NCI-H1105 (cell line): ENCODE measurements around the gene EVI5L.
"Not testable (repeated sequence)": the region's sequence is repeated elsewhere in the genome, so short reads cannot be mapped to it uniquely, and the experiment has no call there.

Experiments used
- DNase-seq: peaks from one replicate; lab custom pipeline; 2025; lab: John Stamatoyannopoulos, UW

Gene EVI5L

DNA sequence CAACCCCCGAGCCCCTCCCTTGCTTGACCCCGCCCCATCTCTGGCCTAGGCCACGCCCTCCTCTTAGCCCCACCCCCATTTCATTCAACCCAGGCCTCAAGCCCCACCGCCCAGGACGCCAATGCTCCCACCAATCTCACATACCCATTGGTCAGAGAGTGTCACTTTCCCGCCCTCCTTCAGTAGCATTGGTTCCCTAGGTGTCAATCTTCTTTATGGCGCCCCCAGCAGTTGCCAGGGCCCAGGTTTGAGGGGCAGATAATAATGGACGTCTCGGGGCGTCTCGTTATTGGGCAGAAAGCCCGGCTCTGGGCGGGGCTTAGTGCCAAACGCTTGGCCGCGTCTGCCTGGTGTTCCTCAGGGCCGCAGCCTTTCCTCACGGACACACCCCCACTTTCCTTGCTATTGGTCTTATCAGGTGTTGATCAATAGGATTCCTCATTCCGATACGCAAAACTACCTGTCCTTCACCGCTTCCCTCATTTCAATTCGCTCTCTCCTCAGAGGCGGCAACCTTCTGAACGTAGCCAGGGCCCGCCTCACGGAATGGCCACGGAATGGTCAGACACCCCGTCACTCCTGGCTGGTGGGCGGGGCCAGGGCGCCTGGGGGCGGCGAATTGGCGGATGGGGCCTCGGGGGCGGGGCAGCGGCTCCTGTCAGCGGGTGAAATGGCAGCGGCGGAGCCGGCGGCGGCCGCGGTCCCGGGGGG is at the start of gene EVI5L:
TSS of gene EVI5L (plus strand) at position 658 of the 711 bp plus-strand sequence. CDS start 16,325 bp downstream, outside the sequence.
- peak; percentile 100 for DNase-seq

DNA sequence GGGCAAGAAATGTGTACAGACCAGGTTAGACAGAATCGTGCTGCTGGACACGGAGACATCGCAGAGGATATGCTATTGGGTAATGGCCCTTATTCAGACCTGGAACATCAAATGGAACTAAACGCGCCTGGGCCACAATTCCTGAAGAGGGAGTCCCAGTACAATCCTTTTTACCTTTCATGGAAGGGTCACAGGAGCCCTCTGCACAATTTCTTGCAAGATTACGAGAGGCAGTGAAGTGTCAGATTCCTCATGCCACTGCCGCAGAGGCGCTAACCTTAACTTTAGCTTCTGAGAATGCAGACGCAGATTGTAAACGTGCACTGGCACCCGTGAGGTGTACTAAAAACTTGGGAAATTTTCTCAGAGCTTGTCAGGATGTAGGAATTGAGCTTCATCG is 48.9 kb upstream of the EVI5L start:
- DNase-seq = no peak

- no peak for DNase-seq
These were observed 46.0 kb upstream of the EVI5L start for GRCh38 chr19:7783991-7784423.

GRCh38 chr19:7784856-7785255 is 45.2 kb upstream of the EVI5L start:
- DNase-seq = no peak

GRCh38 chr19:7787141-7787540 is 42.9 kb upstream of the EVI5L start:
- no peak for DNase-seq

- no peak for DNase-seq
These were observed 42.3 kb upstream of the EVI5L start for GRCh38 chr19:7787602-7788177.

DNA sequence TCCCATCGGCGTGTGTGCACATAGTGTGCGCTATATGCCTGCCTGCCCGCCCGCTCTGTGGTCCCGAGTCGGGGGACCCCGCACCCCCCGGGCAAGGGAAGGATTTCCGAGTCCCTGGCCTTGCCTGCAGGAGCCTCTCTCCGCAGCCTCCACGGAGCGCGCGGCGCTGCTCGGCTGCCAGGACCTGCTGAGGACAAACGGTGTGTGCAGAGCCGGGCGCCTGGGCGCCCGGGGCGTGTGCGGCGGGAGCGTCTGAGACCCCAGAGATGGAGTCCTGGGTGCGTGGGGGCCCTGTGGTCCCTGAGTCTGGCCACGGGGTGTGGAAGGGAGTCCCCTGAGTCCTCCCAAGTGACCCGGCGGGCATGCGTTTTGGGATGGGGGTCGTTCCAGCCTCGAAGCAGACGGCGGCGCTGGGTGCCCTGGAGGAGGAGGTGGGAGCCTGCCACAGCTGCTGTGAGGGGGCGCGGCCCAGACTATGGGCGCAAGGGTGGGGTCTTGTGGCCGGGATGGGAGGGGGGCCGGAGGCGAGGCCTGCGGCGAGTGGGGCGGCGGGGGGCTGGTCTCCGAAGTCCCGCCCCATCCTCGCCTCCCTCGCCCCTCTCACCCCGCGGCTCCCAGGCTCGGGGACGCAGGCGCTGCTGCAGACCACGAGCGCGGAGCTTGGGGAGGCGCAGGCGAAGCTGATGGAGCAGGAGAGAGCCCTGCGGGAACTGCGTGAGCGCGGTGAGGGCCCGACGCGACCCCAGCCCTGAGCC is 41.7 kb upstream of the EVI5L start:
- DNase-seq = no peak

DNA sequence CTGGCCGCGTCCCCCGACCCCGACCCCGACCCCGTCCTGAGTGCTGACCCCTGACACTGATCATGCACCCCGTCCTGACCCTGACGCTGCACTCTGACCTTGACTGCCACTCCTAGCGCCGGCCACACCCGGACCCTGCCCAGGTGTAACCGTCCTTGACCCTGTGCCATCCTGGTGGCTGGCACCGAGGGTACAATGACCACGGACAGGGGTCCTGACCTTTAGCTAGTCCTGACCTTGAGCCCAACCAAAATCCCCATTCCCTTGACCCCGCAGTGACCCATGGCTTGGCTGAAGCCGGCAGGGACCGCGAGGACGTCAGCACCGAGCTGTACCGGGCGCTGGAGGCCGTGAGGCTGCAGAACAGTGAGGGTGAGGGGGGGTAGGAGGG is 41.1 kb upstream of the EVI5L start:
- DNase-seq = no peak

- peak; percentile 45 for DNase-seq
These were observed 40.6 kb upstream of the EVI5L start for GRCh38 chr19:7789447-7789846.

DNA sequence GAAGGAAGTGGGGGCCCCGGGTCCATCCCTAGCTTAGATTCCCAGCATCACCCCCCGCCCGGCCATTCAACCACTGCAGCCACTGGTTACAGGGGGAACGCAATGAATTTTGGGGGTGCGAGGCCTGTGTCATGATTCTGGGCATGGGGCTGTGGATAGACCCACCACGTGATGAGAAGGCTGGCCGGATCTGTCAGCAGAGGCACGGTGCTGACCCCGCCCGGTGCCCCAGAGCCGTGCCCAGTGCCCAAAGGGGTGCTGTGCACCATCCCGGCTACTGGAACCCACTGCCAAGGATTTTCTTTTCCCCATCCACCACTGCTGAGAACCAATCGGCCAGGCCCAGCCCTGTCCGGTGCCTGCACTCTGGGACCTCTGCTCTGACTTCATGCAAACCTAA is 39.6 kb upstream of the EVI5L start:
- DNase-seq = no peak

GRCh38 chr19:7792281-7792680 is 37.7 kb upstream of the EVI5L start:
- no peak for DNase-seq

DNA sequence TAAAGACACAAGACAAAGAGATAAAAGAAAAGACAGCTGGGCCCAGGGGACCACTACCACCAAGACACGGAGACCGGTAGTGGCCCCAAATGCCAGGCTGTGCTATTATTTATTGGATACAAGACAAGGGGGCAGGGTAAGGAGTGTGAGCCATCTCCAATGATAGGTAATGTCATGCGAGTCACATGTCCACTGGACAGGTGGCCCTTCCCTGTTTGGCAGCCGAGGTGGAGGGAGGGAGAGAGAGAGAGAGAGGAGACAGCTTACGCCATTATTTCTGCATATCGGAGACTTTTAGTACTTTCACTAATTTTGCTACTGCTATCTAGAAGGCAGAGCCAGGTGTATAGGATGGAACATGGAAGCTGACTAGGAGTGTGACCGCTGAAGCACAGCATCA is 37.3 kb upstream of the EVI5L start:
- not testable (repeated sequence) for DNase-seq

DNA sequence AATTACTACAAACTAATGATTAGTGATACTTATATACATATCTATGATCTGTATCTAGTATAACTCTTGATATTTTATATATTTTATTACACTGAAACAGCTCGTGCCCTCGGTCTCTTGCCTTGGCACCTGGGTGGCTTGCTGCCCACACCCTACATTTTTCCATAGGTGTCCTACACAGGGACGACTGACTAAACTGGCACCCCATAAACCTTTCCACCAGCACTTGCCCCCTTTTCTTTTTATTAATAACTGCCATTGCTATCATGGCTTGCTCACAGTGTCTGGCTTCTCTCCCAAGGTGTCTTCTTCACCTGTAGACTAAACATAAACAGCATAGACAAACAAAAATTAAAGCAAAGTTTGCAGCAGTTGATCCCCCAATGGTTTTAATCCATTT is 36.5 kb upstream of the EVI5L start:
- DNase-seq = no peak

DNA sequence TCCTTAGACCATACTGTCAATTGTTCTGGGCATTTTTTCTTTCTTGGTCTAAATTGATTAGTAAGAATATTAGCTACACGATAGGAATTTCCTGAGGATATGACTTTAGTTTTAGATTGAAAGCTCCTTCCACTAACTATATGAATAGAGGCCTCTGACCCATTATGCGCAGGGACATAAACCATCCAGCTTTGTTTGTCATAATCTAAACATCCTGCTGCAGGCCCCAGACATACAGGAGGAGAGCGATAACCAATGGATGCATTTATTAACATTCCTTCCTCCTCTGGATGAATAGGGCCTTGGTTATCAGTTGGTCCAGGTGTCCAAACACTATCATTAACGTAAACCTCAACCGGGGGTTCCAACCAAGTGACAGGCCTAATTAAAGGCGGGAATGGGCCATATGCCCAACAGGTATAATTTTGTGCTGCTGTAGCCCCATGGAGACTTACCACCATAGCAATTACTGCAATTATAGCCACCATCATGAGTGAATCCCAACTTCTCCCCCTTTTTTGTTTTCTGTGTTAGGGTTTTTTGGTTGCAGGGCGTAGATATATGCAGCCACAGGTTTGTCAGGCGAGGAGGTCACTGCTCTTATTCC is 34.4 kb upstream of the EVI5L start:
- DNase-seq = no peak

DNA sequence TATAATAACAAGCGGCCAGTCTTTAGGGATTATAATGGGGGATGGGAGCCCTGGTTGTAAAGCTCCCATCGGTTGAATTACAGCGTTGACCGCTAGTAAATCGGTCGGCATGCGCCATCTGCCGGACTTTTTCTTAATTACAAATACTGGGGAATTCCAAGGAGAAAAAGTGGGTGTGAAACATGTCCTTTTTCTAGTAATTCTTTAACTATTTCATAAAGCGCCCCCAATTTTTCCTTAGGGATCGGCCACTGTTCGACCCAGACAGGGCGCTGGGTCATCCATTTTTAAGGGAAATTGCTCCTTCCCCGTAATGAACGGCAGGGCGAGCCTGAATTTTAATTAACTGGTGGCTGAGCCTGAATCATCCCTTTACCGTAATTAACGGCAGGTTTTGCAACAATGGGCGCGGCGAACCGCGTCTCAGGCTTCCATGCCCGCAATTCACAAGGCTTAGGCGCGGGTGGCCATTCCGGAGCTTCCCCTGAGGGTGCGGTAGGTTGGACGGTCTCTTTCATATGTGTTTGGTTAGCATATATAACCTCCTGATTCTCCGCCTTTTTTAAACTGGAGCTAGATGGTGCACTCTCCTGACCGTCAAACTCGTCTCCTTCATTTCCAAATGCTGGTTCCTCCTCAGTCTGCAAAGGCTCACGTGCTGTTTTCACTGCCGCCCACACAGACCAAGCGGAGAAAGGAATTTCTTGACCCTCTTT is 30.2 kb upstream of the EVI5L start:
- DNase-seq = peak; percentile 59

DNA sequence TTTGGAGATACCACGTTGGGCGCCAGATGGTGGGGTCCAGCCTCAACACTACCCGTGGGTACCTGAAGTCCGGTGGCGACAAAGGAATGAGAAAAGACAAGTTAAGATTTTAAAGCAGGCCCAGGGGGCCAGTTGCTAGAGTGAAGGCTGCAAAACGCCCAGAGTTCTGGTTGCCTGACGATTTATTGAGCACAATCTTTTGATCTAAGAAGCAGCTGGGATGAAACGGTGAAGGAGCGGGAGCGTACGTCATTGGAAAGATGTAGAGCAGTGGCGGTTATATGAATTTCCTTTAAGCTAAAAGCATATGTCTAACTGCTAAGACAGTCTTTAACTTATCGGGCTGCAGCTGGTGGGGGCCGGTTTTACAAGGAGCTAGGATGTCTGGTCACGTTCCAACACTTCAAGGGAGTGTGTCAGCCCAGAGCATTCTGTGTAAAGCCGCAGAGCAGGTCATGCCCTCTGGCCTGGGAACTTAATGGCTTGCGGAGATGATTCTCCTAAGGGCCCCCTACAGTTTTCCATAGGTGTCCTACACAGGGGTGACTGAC is 28.9 kb upstream of the EVI5L start:
- DNase-seq = no peak

DNA sequence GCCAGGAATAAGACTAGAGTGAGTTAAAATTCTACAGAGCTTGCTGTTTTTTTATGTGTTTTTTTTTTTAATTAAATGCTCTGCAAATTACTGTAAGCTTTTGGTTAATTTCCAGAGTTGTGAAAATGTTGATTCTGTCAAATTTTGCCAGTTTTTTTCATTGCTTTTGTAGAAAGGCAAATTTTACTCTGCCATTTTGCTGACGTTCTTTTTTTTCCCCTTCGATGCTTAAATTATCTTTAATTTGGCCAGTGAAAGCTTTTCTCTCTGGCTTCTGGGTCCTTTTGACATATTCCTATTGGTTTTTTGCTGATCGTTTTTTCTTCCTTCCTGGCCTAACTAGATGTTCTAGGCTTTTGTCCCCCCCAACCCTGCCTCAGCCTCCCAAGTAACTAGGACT is 23.8 kb upstream of the EVI5L start:
- no peak for DNase-seq

DNA sequence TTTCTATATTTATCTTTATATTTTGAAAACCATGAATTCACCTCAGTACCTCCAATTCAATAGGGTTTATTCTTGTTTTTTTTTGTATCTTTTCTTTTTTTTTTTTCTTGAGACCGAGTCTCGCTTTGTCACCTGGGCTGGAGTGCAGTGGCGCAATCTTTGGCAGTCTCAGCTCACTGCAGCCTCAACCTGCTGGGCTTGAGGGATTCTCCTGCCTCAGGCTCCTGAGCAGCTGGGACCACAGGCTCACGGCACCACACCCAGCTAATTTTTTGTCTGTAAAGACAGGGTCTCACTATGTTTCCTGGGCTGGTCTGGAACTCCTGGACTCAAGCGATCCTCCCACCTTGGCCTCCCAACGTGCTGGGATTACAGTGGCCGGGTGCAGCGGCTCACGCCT is 23.1 kb upstream of the EVI5L start:
- DNase-seq = no peak

DNA sequence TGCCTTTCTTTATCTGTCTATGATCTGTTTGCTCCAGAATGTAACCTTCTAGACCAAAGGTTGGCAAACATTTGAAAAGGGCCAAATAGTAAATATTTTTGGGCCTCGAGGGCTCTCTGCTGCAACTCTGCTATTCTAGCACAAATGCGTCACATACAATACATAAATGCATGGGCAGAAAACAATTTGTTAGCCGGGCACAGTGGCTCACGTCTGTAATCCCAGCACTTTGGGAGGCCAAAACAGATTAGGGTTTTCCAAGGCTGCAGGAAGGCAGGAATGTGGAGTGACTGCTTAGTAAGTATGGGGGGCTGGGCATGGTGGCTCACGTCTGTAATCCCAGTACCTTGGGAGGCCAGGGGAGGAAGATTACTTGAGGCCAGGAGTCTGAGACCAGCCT is 21.9 kb upstream of the EVI5L start:
- no peak for DNase-seq

DNA sequence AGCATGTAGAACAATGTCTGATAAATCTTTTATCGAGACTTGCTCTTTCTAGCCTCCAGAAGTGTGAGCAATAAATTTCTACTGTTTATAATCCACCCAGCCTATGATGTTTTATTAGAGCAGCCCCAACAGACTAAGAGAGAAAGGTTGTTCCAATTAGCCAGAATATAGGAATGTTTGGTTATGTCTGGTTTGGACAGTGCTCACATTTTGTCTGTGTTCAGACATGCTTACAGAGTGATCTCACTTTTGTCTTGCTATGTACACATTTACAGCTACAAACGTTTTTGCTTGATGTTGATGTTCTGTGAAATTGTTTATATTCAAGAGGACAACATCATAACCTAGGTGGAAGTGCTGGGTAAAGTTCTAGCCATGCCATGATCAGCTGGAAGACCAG is 18.0 kb upstream of the EVI5L start:
- no peak for DNase-seq

- no peak for DNase-seq
These were observed 14.7 kb upstream of the EVI5L start for GRCh38 chr19:7815325-7815724.

DNA sequence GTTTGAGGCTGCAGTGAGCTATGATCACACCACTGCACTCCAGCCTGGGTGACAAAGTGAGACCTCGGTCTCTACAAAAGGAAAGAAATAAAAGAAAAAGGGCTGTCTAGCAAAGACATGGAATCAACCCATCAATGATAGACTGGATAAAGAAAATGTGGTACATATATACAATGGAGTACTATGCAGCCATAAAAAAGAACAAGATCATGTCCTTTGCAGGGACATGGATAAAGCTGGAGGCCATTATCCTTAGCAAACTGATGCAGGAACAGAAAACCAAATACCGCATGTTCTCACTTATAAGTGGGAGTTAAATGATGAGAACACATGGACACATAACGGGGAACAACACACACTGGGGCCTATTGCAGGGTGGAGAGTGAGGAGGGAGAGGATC is 14.0 kb upstream of the EVI5L start:
- DNase-seq = not testable (repeated sequence)
